A673 (cell line): Measurements from ENCODE around the gene HIBCH. TPM values are rescaled to one million over a fixed set of nuclear protein-coding genes. Genes with fewer than 3 reads are reported as not detected.
"Not testable (repeated sequence)": the region's sequence is repeated elsewhere in the genome, so short reads cannot be mapped to it uniquely, and the experiment has no call there.

Source experiments
- BruUV-seq: library from RNA; stranded (reverse); fragments of 400-500 nt; replicated peaks from 2 replicates; lab custom pipeline; 2021; lab: Mats Ljungman, UMichigan
- CTCF ChIA-PET: fragments of 300-600 bp; sonication (Branson Sonifier 250); formaldehyde crosslinking; loops from one replicate; lab custom pipeline; 2022; ENCODE audit warnings: antibody characterized with exemption; lab: Charles Lee
- POLR2A ChIA-PET: fragments of 300-600 bp; sonication (Branson Sonifier 250); formaldehyde crosslinking; loops from one replicate; lab custom pipeline; 2022; ENCODE audit warnings: antibody characterized with exemption; ENCODE audit not compliant: low non-redundant PET; lab: Charles Lee
- DNase-seq: peaks from one replicate; pipeline ENCODE4 v3.0.0-alpha.2; 2015; ENCODE audit warnings: low spot score
- H3K27ac ChIP-seq: fragments of 200-600 bp; sonication (generic); 2 replicates; pipeline ENCODE4 v1.5.1; 2016; ENCODE audit warnings: mixed run types, low read depth, mild to moderate bottlenecking, mixed read lengths, antibody characterized with exemption, low read length; ENCODE audit not compliant: poor library complexity, severe bottlenecking
- H3K27me3 ChIP-seq: fragments of 200-600 bp; sonication (generic); replicated peaks from 2 replicates; pipeline ENCODE4 v1.6.1; 2017; ENCODE audit warnings: mixed run types, low read depth, mild to moderate bottlenecking, mixed read lengths, antibody characterized with exemption, low read length; ENCODE audit not compliant: insufficient read depth, poor library complexity
- H3K36me3 ChIP-seq: fragments of 200-600 bp; sonication (generic); 2 replicates; pipeline ENCODE4 v1.6.1; 2016; ENCODE audit warnings: mixed run types, mild to moderate bottlenecking, mixed read lengths, antibody characterized with exemption, low read length; ENCODE audit not compliant: insufficient read depth, poor library complexity, severe bottlenecking
- H3K4me1 ChIP-seq: fragments of 200-600 bp; sonication (generic); 2 replicates; pipeline ENCODE4 v1.6.1; 2017; ENCODE audit warnings: mixed run types, mild to moderate bottlenecking, mixed read lengths, antibody characterized with exemption, low read length; ENCODE audit not compliant: insufficient read depth, poor library complexity, severe bottlenecking
- H3K4me3 ChIP-seq: fragments of 200-600 bp; sonication (generic); 2 replicates; pipeline ENCODE4 v1.5.1; 2016; ENCODE audit warnings: low read depth, mixed run types, mild to moderate bottlenecking, mixed read lengths, low read length; ENCODE audit not compliant: poor library complexity, severe bottlenecking
- H3K9me3 ChIP-seq: fragments of 200-600 bp; sonication (generic); 2 replicates; pipeline ENCODE4 v1.6.1; 2016; ENCODE audit warnings: mixed run types, low read depth, mild to moderate bottlenecking, mixed read lengths, antibody characterized with exemption, low read length; ENCODE audit not compliant: poor library complexity, severe bottlenecking
- CTCF ChIP-seq: fragments of 300-800, 200-600 bp; sonication (generic); conservative IDR thresholded peaks from 2 replicates; pipeline ENCODE4 v1.5.1; 2017; ENCODE audit warnings: low read depth, mild to moderate bottlenecking, antibody characterized with exemption, low read length, moderate library complexity, mixed read lengths
- EZH2 ChIP-seq: fragments of 200-600 bp; sonication (generic); IDR thresholded peaks from 2 replicates; pipeline ENCODE4 v1.6.1; 2017; ENCODE audit warnings: borderline replicate concordance, low read depth, mild to moderate bottlenecking, mixed read lengths, antibody characterized with exemption, low read length; ENCODE audit not compliant: poor library complexity, severe bottlenecking
- intact Hi-C: fragments of 100-400 bp; cut with micrococcal nuclease; formaldehyde crosslinking; loops from one replicate; pipeline ENCODE4 v1.10.0; 2022; ENCODE audit not compliant: unreplicated experiment
- total RNA-seq: library from RNA; stranded (reverse); gene quantifications from 2 replicates; pipeline ENCODE4 v1.2.3, GENCODE V29; 2021

HIBCH gene
- total RNA-seq, 1 experiment from 2014 or later, result 43.3 TPM

- intact Hi-C loops, result loop anchor here (10.0 kb wide), 1 partner anchor 524 kb away; no protein-coding TSS in a partner anchor
- DNase-seq, result no peak
- Histone ChIP-seq H3K27me3 (no peaks in the 10 kb centered on the region), H3K36me3 (no peaks in the 10 kb centered on the region), H3K4me3 (peak overlapping the region; percentile 81), H3K4me1 (peaks cover 11% of the 10 kb centered on the region), H3K9me3 (no peaks in the 10 kb centered on the region), H3K27ac (no peak overlapping the region)
- TSS peak; percentile 42 for BruUV-seq
- TF ChIP-seq EZH2 (no peak), CTCF (no peak)
- ChIA-PET CTCF (no interaction called here), POLR2A (interaction anchor here (0.5 kb wide), 1 partner anchor 334 kb away, joined by 4 read pairs; no protein-coding TSS in a partner anchor)
Measured at GRCh38 chr2:190318514-190318913, 1.1 kb downstream of the HIBCH start.

GRCh38 chr2:190315273-190315672, 4.4 kb downstream of the HIBCH start:
- ChIA-PET POLR2A (no interaction called here), CTCF (no interaction called here)
- TF ChIP-seq CTCF (no peak), EZH2 (no peak)
- Histone ChIP-seq H3K36me3 (no peaks in the 10 kb centered on the region), H3K4me1 (peaks cover 11% of the 10 kb centered on the region), H3K27me3 (no peaks in the 10 kb centered on the region), H3K4me3 (no peak overlapping the region), H3K27ac (no peak overlapping the region), H3K9me3 (no peaks in the 10 kb centered on the region)
- no TSS peak for BruUV-seq
- intact Hi-C loops, result loop anchor here (2.0 to 10.0 kb wide), 2 partner anchors 226 to 520 kb away; no protein-coding TSS in a partner anchor
- DNase-seq, result no peak

DNA sequence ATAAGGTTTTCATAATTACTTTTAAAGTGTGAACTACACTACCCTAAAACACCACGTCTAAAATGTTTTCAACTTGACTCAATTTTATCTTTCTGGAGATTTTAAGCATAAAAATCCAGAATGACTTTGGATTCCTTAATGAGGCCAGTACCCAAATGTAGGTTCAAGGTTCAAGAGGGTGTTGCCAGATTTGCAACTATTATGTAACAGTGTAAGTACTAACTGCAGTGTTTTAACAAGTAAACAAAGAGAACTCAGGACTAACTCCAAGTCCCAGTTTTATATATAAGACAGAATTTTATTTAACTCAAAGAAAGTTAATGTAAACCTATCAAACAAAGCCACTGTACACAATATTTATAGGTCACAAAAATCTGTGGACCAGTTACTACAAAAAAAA, 5.7 kb downstream of the HIBCH start:
- Histone ChIP-seq H3K36me3 (no peaks in the 10 kb centered on the region), H3K27ac (no peak overlapping the region), H3K27me3 (no peaks in the 10 kb centered on the region), H3K4me1 (peaks cover 10% of the 10 kb centered on the region), H3K4me3 (no peak overlapping the region), H3K9me3 (no peaks in the 10 kb centered on the region)
- no TSS peak for BruUV-seq
- intact Hi-C loops, result loop anchor here (2.0 to 10.0 kb wide), 2 partner anchors 225 to 519 kb away; no protein-coding TSS in a partner anchor
- POLR2A ChIA-PET, result no interaction called here
- CTCF ChIA-PET, result no interaction called here
- no peak for TF ChIP-seq CTCF
- TF ChIP-seq EZH2, result no peak
- DNase-seq, result no peak

- POLR2A ChIA-PET, H3K27ac ChIP-seq, H3K27me3 ChIP-seq, CTCF ChIA-PET, BruUV-seq, H3K9me3 ChIP-seq, DNase-seq, H3K4me3 ChIP-seq, H3K4me1 ChIP-seq, H3K36me3 ChIP-seq: not testable (repeated sequence)
- intact Hi-C loops, result loop anchor here (10.0 kb wide), 1 partner anchor 518 kb away; no protein-coding TSS in a partner anchor
Measured at GRCh38 chr2:190312635-190313025, 7.0 kb downstream of the HIBCH start.
